SU-DHL-6 (cell line): ENCODE measurements around the gene LRPAP1.
"Not testable (repeated sequence)": the region's sequence is repeated elsewhere in the genome, so short reads cannot be mapped to it uniquely, and the experiment has no call there.

Source experiments
- H2AFZ ChIP-seq: fragments of 200-600 bp; sonication (generic); 2 replicates; pipeline ENCODE4 v1.6.1; 2014; ENCODE audit warnings: low read depth, mild to moderate bottlenecking, moderate library complexity, mixed read lengths, antibody characterized with exemption, low read length; ENCODE audit not compliant: severe bottlenecking
- H3F3A ChIP-seq: fragments of 200-600 bp; shearing (Covaris generic); 2 replicates; pipeline ENCODE4 v1.6.0; 2016; ENCODE audit warnings: antibody characterized with exemption, mild to moderate bottlenecking; ENCODE audit not compliant: insufficient read depth
- H3K27ac ChIP-seq: fragments of 200-600 bp; sonication (generic); 2 replicates; pipeline ENCODE4 v1.5.1; 2016; ENCODE audit warnings: low read depth, mild to moderate bottlenecking, low read length, moderate library complexity, mixed read lengths
- H3K27me3 ChIP-seq: fragments of 200-600 bp; sonication (generic), shearing (Covaris generic); 2 replicates; pipeline ENCODE4 v1.6.0; 2014; ENCODE audit warnings: mild to moderate bottlenecking, low read length
- H3K36me3 ChIP-seq: fragments of 200-600 bp; sonication (generic); 2 replicates; pipeline ENCODE4 v1.6.1; 2014; ENCODE audit warnings: mild to moderate bottlenecking, low read length, mixed read lengths
- H3K4me2 ChIP-seq: fragments of 300-600, 200-600 bp; shearing (Covaris generic), sonication (generic); 2 replicates; pipeline ENCODE4 v1.6.0; 2014; ENCODE audit warnings: low read length, low read depth, mild to moderate bottlenecking; ENCODE audit not compliant: poor library complexity, severe bottlenecking
- H3K4me3 ChIP-seq: fragments of 200-600 bp; sonication (generic); 2 replicates; pipeline ENCODE4 v1.5.1; 2014; ENCODE audit warnings: antibody characterized with exemption, low read length, mild to moderate bottlenecking, mixed read lengths; ENCODE audit not compliant: insufficient read depth, poor library complexity, severe bottlenecking
- H3K79me2 ChIP-seq: fragments of 200-600 bp; sonication (generic); 2 replicates; pipeline ENCODE4 v1.6.1; 2014; ENCODE audit warnings: mild to moderate bottlenecking, low read length, moderate library complexity; ENCODE audit not compliant: insufficient read depth
- H3K9ac ChIP-seq: fragments of 200-600 bp; sonication (generic); 2 replicates; pipeline ENCODE4 v1.7.0; 2014; ENCODE audit warnings: mild to moderate bottlenecking, low read length
- H3K9me2 ChIP-seq: fragments of 200-600 bp; sonication (generic); replicated peaks from 2 replicates; pipeline ENCODE4 v1.6.1; 2014; ENCODE audit warnings: low read length; ENCODE audit not compliant: insufficient read depth
- H3K9me3 ChIP-seq: fragments of 200-600 bp; sonication (generic); 2 replicates; pipeline ENCODE4 v1.6.1; 2014; ENCODE audit warnings: low read length, mixed read lengths; ENCODE audit not compliant: insufficient read depth
- H4K20me1 ChIP-seq: fragments of 200-600 bp; sonication (generic); 2 replicates; pipeline ENCODE4 v1.6.1; 2014; ENCODE audit warnings: low read depth, mild to moderate bottlenecking, antibody characterized with exemption, low read length, moderate library complexity, mixed read lengths
- EZH2phosphoT487 ChIP-seq: fragments of 200-600 bp; sonication (generic), shearing (Covaris generic); conservative IDR thresholded peaks from 2 replicates; pipeline ENCODE4 v1.6.1; 2018; ENCODE audit warnings: mild to moderate bottlenecking, antibody characterized with exemption, low read length, moderate library complexity, mixed read lengths
- TF ChIP-seq, protein P1 (sequence below): fragments of 200-600 bp; sonication (generic); IDR thresholded peaks from one replicate; pipeline ENCODE4 v1.5.1; 2017; ENCODE audit warnings: antibody characterized with exemption, mild to moderate bottlenecking, low read length, moderate library complexity; ENCODE audit not compliant: insufficient read depth, poor library complexity, severe bottlenecking

The LRPAP1 gene

DNA sequence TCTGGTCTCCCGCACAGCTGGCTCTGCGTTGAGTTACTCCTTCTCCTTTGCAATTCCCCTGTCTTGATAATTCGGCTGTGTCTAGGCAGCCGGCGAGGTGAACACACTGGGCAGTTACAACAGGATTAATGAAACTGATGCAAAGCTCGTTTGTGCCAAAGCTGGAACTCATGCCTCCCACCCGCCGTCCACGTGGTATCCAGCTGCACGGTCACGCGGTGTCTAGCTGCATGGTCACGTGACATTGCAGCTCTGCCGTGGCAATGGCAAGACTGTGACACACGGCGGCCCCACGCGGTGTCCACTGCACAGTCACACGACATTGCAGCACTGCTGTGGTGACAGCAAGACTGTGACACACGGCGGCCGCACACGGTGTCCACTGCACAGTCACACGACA, 31.2 kb upstream of the LRPAP1 start:
- no peak overlapping the region for H2AFZ ChIP-seq
- H4K20me1 ChIP-seq = no peaks in the 10 kb centered on the region
- no peak overlapping the region for H3K9ac ChIP-seq
- no peak overlapping the region for H3K27ac ChIP-seq
- no peaks in the 10 kb centered on the region for H3K79me2 ChIP-seq
- no peaks in the 10 kb centered on the region for H3K9me2 ChIP-seq
- no peak overlapping the region for H3K4me3 ChIP-seq
- H3K9me3 ChIP-seq = peaks cover 6% of the 10 kb centered on the region; the same call in 1 of the 2 replicates
- TF ChIP-seq, protein P1, sequence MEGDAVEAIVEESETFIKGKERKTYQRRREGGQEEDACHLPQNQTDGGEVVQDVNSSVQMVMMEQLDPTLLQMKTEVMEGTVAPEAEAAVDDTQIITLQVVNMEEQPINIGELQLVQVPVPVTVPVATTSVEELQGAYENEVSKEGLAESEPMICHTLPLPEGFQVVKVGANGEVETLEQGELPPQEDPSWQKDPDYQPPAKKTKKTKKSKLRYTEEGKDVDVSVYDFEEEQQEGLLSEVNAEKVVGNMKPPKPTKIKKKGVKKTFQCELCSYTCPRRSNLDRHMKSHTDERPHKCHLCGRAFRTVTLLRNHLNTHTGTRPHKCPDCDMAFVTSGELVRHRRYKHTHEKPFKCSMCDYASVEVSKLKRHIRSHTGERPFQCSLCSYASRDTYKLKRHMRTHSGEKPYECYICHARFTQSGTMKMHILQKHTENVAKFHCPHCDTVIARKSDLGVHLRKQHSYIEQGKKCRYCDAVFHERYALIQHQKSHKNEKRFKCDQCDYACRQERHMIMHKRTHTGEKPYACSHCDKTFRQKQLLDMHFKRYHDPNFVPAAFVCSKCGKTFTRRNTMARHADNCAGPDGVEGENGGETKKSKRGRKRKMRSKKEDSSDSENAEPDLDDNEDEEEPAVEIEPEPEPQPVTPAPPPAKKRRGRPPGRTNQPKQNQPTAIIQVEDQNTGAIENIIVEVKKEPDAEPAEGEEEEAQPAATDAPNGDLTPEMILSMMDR = no peak
- TF ChIP-seq EZH2phosphoT487 = no peak
- no peaks in the 10 kb centered on the region for H3F3A ChIP-seq
- H3K36me3 ChIP-seq = no peaks in the 10 kb centered on the region
- no peak overlapping the region for H3K4me2 ChIP-seq
- H3K27me3 ChIP-seq = no peaks in the 10 kb centered on the region

DNA sequence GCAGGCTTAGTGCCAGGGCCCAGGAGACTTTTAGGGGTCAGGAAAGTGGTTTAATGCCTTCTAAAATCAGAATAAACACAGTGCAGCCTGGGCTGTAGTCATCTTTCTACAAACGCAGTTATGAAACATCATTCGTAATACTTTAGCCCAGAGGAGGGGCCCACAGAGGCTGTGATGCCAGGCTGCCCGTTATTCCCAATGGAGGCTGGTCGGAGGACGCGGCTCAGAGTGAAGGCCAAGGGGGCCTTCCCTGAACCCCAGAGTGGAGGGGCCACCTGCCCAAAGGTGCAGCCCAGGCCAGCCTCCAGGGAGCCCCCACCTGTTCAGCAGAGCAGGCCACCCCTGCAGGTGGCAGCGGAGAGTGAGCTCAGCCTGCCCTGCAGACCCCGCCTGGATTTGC, 29.9 kb upstream of the LRPAP1 start:
- H3K9me2 ChIP-seq, H2AFZ ChIP-seq, H3K4me2 ChIP-seq, H3K27me3 ChIP-seq, H3K27ac ChIP-seq, H3K79me2 ChIP-seq, H3K9me3 ChIP-seq, H3K36me3 ChIP-seq, H3K9ac ChIP-seq, H4K20me1 ChIP-seq, H3K4me3 ChIP-seq, H3F3A ChIP-seq: not testable (repeated sequence)

DNA sequence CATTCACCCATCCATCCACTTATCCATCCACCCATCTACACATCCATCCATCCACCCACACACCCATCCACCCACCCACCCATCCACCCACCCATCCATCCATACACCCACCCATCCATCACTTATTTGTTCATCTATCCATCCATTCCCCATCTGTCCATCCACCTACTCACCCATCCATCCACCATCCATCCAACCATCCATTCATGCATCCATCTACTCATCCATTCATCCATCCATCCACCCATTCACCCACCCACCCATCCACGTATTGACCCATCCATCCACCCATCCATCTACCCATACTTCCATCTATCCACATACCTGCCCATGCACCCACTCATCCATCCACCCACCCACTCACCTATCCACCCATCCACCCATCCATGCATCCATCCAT, 28.2 kb upstream of the LRPAP1 start:
- not testable (repeated sequence) for H3K9me3 ChIP-seq, H3K27me3 ChIP-seq, H3K9ac ChIP-seq, H3K9me2 ChIP-seq, H3K36me3 ChIP-seq, H4K20me1 ChIP-seq, H3K27ac ChIP-seq, H3F3A ChIP-seq, H3K4me2 ChIP-seq, H3K4me3 ChIP-seq, H2AFZ ChIP-seq, H3K79me2 ChIP-seq

DNA sequence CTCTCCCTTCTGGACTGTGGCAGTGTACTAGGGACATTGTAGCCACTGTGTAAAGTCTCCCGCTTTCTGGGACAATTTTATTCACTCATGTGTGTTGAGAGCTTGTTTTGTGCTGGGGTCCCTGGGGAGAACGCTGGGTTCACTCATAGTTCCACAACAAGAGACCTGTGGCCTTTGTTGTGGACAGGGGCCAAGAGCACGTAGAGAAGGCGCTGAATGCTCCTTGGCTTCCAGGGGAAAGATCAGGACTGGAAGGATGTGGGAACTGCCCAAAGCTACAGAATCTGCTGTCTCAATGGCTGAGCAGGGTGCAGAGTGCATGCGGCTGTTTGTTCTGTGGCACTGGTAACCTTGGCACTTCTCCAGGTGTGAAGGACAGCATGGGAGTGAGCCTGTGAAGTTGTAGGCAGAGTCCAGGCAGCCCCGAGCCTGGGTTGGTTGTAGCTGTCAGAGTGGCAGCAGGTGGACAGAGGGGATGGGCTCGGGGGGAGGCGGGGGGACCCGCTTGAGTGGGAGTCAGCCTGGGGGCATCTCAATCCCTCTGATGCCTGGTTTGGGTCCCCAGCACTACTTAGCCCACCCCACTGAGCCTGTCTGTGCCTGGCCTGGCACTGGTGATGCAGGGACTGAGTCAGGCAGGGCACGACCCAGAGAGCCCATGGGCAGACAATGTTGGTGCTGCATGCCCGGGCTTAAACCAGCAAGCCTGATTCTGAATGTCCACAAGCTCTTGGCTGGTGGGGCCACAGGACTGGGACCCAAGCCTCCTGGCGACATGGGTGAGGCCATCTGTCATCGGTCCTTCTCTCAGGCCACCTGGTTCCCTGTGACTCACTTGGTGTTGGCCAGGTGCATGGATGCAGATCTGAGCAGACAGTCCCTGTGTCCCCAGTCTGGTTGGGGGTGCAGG, 27.4 kb upstream of the LRPAP1 start:
- H4K20me1 ChIP-seq, H2AFZ ChIP-seq, H3K27ac ChIP-seq, H3K4me2 ChIP-seq, H3K9me2 ChIP-seq, H3K9me3 ChIP-seq, H3K36me3 ChIP-seq, H3F3A ChIP-seq, H3K27me3 ChIP-seq, H3K79me2 ChIP-seq, H3K9ac ChIP-seq, H3K4me3 ChIP-seq: not testable (repeated sequence)

DNA sequence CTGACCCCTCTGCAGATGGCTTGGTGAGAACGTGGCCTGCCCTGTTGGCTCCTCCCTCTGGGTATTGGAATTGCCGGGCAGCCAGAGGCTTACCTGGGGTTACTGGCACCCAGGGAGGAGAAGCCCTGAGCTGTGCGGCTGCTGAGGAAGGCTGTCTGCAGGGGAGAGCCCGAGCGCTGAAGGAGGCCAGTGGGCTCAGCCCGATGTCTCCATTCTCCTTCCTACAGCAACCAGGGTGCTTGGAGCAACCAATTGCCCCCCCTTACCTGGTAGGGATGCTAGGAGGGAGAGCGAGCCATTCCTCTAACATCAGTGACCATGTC, 26.3 kb upstream of the LRPAP1 start:
- H3K4me3 ChIP-seq, H4K20me1 ChIP-seq, H3K9me2 ChIP-seq, H3K4me2 ChIP-seq, H3K27me3 ChIP-seq, H3K79me2 ChIP-seq, H3F3A ChIP-seq, H3K27ac ChIP-seq, H3K36me3 ChIP-seq, H3K9ac ChIP-seq, H2AFZ ChIP-seq, H3K9me3 ChIP-seq: not testable (repeated sequence)

DNA sequence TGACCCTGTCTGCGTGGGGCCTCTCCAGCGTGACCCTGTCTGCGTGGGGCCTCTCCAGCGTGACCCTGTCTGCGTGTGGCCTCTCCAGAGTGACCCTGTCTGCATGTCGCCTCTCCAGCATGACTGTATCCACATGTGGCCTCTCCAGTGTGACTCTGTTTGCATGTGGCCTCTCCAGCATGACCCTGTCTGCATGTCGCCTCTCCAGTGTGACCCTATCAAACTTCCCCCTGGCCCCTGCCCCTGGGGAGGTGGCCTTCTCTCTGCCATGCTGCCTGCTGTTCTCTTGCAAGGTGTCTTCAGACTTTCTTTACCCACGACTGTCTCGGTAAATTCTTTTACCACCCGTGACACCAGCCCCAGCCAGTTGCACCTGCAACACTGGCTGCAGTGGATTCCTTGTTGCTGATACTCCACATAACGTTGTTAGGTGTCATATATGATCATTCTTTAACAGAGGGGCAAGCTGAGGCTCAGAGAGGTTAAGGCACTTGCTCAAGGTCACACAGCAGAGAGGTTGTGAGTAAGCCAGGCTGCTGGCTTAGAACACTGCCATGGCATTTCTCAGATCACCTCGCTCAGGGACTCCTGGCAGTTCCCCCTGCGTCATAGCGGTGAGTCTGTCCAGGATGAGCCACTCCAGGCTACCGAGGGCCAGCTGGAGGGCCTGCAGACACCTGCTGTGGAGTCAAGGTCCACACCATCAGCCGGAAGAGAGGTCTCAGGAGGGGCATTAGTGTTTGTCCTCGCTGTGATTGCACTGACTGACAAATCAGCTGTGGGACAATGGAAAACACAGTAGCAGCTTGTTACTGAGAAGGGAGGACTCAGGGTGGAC, 25.7 kb upstream of the LRPAP1 start:
- H3K27ac ChIP-seq, H3K79me2 ChIP-seq, H3K4me3 ChIP-seq, H3K9ac ChIP-seq, H3K27me3 ChIP-seq, H4K20me1 ChIP-seq, H3K9me2 ChIP-seq, H3K4me2 ChIP-seq, H3K9me3 ChIP-seq, H3K36me3 ChIP-seq, H3F3A ChIP-seq, H2AFZ ChIP-seq: not testable (repeated sequence)

DNA sequence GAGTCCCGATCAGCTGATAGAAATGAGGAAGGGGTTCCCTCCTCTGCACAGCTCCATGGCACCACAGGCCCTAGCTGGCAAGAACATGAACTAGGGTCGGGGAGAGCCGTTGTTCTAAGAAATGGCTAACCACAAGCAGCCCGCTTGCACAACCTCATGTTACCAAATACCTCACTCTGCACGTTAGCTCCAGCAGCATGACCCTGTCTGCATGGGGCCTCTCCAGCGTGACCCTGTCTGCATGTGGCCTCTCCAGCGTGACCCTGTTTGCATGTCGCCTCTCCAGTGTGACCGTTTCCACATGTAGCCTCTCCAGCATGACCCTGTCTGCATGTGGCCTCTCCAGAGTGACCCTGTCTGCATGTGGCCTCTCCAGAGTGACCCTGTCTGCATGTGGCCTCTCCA, 24.9 kb upstream of the LRPAP1 start:
- H3K36me3 ChIP-seq, H3K4me2 ChIP-seq, H3K79me2 ChIP-seq, H3K9me2 ChIP-seq, H3K9me3 ChIP-seq, H3K27ac ChIP-seq, H3K27me3 ChIP-seq, H2AFZ ChIP-seq, H4K20me1 ChIP-seq, H3K4me3 ChIP-seq, H3K9ac ChIP-seq, H3F3A ChIP-seq: not testable (repeated sequence)
